Measurements from ENCODE around the gene RARS1. TPM values are rescaled to one million over a fixed set of nuclear protein-coding genes. Genes with fewer than 3 reads are reported as not detected.

The RARS1 gene
- total RNA-seq, 1 experiment from 2014 or later, result 105 TPM

DNA sequence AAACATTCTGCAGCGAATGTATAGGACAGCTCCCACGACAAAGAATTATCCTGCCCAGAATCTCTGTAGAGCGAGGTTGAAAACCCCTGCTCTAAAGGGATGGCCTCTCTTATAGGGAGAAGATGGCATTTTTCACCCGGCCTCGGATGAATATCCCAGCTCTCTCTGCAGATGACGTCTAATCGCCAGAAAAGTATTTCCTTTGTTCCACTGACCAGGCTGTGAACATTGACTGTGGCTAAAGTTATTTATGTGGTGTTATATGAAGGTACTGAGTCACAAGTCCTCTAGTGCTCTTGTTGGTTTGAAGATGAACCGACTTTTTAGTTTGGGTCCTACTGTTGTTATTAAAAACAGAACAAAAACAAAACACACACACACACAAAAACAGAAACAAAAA is 17.4 kb upstream of the RARS1 start:
- BruUV-seq (replicated peaks), result no TSS peak
- ChIA-PET CTCF (no interaction called here), POLR2A (ENCODE audit: low non-redundant PET) (no interaction called here)
- H3K9me3 ChIP-seq (ENCODE audit: low read depth, low read length, poor library complexity, severe bottlenecking), result no peaks in the 10 kb centered on the region
- H3K4me1 ChIP-seq (ENCODE audit: insufficient read depth, low read length, poor library complexity, severe bottlenecking), result no peaks in the 10 kb centered on the region
- no peak overlapping the region for H3K4me3 ChIP-seq (ENCODE audit: low read depth, low read length, poor library complexity, severe bottlenecking)
- H3K27ac ChIP-seq (ENCODE audit: low read depth, low read length, poor library complexity, severe bottlenecking), result no peak overlapping the region
- no peaks in the 10 kb centered on the region for H3K27me3 ChIP-seq (replicated peaks; ENCODE audit: insufficient read depth, low read depth, low read length, poor library complexity)
- intact Hi-C loops (cut with micrococcal nuclease; ENCODE audit: unreplicated experiment), result no loop called here
- no peak for TF ChIP-seq EZH2 (IDR thresholded peaks at IDR 0.05; ENCODE audit: borderline replicate concordance, low read depth, low read length, poor library complexity, severe bottlenecking)
- TF ChIP-seq, protein P1, sequence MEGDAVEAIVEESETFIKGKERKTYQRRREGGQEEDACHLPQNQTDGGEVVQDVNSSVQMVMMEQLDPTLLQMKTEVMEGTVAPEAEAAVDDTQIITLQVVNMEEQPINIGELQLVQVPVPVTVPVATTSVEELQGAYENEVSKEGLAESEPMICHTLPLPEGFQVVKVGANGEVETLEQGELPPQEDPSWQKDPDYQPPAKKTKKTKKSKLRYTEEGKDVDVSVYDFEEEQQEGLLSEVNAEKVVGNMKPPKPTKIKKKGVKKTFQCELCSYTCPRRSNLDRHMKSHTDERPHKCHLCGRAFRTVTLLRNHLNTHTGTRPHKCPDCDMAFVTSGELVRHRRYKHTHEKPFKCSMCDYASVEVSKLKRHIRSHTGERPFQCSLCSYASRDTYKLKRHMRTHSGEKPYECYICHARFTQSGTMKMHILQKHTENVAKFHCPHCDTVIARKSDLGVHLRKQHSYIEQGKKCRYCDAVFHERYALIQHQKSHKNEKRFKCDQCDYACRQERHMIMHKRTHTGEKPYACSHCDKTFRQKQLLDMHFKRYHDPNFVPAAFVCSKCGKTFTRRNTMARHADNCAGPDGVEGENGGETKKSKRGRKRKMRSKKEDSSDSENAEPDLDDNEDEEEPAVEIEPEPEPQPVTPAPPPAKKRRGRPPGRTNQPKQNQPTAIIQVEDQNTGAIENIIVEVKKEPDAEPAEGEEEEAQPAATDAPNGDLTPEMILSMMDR (conservative IDR thresholded peaks at IDR 0.05; ENCODE audit: low read depth, low read length), result no peak
- no peak for DNase-seq (ENCODE audit: low spot score)
- no peaks in the 10 kb centered on the region for H3K36me3 ChIP-seq (ENCODE audit: insufficient read depth, low read length, poor library complexity, severe bottlenecking)

DNA sequence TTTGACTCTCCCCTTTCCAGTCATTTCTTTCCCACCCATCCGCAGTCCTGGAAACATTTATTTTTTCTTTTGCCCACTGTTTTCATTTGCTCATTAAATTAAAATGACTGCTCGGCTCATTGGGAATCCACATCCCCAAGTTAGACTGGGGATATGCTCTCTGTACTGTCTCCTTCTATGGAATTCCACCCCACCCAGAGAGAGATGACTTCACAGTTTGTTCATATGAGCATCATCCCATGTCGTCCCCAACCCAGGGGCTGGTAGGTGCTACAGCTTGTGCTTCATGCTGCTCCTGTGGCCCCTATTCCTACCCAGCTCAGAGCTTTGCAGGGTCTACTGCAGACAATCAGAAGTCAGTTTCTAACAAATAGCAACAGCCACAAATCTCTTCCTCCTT is 16.5 kb upstream of the RARS1 start:
- H3K27ac ChIP-seq (ENCODE audit: low read depth, low read length, poor library complexity, severe bottlenecking), result no peak overlapping the region
- no TSS peak for BruUV-seq (replicated peaks)
- CTCF ChIA-PET, result no interaction called here

DNA sequence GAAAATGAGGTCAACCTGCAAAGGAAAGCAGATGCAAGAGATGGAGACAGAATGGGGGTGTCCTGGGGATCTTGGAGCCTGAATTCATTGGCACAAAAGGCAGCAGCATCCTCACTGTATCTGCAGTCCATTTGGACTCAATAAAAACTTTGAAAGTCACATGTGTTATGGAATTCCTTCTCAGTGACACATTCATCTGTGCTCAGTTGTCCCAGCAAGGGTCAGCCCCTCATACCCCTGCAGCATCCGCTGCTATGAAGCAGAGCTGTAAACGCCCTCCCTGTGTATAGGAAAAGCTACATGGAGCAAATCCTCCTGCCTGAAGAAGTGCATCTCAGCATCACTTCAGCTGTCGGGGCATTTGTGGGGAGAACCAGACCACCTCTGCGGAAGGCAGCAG is 14.5 kb upstream of the RARS1 start:
- no TSS peak for BruUV-seq (replicated peaks)
- ChIA-PET POLR2A (ENCODE audit: low non-redundant PET) (no interaction called here), CTCF (interaction anchor here (0.5 kb wide), 1 partner anchor 180 kb away, joined by 3 read pairs; no protein-coding TSS in a partner anchor)
- Histone ChIP-seq H3K4me1 (ENCODE audit: insufficient read depth, low read length, poor library complexity, severe bottlenecking) (no peaks in the 10 kb centered on the region), H3K27me3 (replicated peaks; ENCODE audit: insufficient read depth, low read depth, low read length, poor library complexity) (no peaks in the 10 kb centered on the region), H3K4me3 (ENCODE audit: low read depth, low read length, poor library complexity, severe bottlenecking) (no peak overlapping the region), H3K9me3 (ENCODE audit: low read depth, low read length, poor library complexity, severe bottlenecking) (no peaks in the 10 kb centered on the region), H3K36me3 (ENCODE audit: insufficient read depth, low read length, poor library complexity, severe bottlenecking) (no peaks in the 10 kb centered on the region), H3K27ac (ENCODE audit: low read depth, low read length, poor library complexity, severe bottlenecking) (no peak overlapping the region)
- TF ChIP-seq, protein P1 (conservative IDR thresholded peaks at IDR 0.05; ENCODE audit: low read depth, low read length), result no peak
- TF ChIP-seq EZH2 (IDR thresholded peaks at IDR 0.05; ENCODE audit: borderline replicate concordance, low read depth, low read length, poor library complexity, severe bottlenecking), result no peak
- DNase-seq (ENCODE audit: low spot score), result no peak
- intact Hi-C loops (cut with micrococcal nuclease; ENCODE audit: unreplicated experiment), result no loop called here

More for the DNA sequence above, 16.5 kb upstream of the RARS1 start:
- intact Hi-C loops (cut with micrococcal nuclease; ENCODE audit: unreplicated experiment), result no loop called here
- Histone ChIP-seq H3K4me3 (ENCODE audit: low read depth, low read length, poor library complexity, severe bottlenecking) (no peak overlapping the region), H3K9me3 (ENCODE audit: low read depth, low read length, poor library complexity, severe bottlenecking) (no peaks in the 10 kb centered on the region), H3K36me3 (ENCODE audit: insufficient read depth, low read length, poor library complexity, severe bottlenecking) (no peaks in the 10 kb centered on the region), H3K4me1 (ENCODE audit: insufficient read depth, low read length, poor library complexity, severe bottlenecking) (no peaks in the 10 kb centered on the region), H3K27me3 (replicated peaks; ENCODE audit: insufficient read depth, low read depth, low read length, poor library complexity) (no peaks in the 10 kb centered on the region)
- TF ChIP-seq EZH2 (IDR thresholded peaks at IDR 0.05; ENCODE audit: borderline replicate concordance, low read depth, low read length, poor library complexity, severe bottlenecking), result no peak
- TF ChIP-seq, protein P1 (conservative IDR thresholded peaks at IDR 0.05; ENCODE audit: low read depth, low read length), result no peak
- no peak for DNase-seq (ENCODE audit: low spot score)
- POLR2A ChIA-PET (ENCODE audit: low non-redundant PET), result no interaction called here
